ENCODE results near the gene PRRC2B. TPM values are rescaled to one million over a fixed set of nuclear protein-coding genes. Genes with fewer than 3 reads are reported as not detected.

Gene PRRC2B
- polyA plus RNA-seq, 12 donors, result 96.2 to 239 (median 143) TPM

GRCh38 chr9:131483319-131484050 lies 89.6 kb downstream of the PRRC2B start:
- no peak for DNase-seq

- DNase-seq, result no peak
Measured at GRCh38 chr9:131484051-131484445, 90.2 kb downstream of the PRRC2B start.

GRCh38 chr9:131484560-131485185 lies 90.8 kb downstream of the PRRC2B start:
- DNase-seq, result no peak

- DNase-seq, result no peak
Measured at GRCh38 chr9:131485206-131485605, 91.3 kb downstream of the PRRC2B start.

- DNase-seq, result no peak
Measured at GRCh38 chr9:131485728-131486422, 92.0 kb downstream of the PRRC2B start.

- no peak for DNase-seq
Measured at GRCh38 chr9:131487001-131487400, 93.1 kb downstream of the PRRC2B start.

GRCh38 chr9:131487621-131488031 lies 93.7 kb downstream of the PRRC2B start:
- DNase-seq, result no peak

- no peak for DNase-seq
Measured at GRCh38 chr9:131490514-131490913, 96.6 kb downstream of the PRRC2B start.

GRCh38 chr9:131491001-131491710 lies 97.3 kb downstream of the PRRC2B start:
- DNase-seq, result no peak

GRCh38 chr9:131492070-131492469 lies 98.2 kb downstream of the PRRC2B start:
- no peak for DNase-seq

- no peak for DNase-seq
Measured at GRCh38 chr9:131494296-131494870, 100.5 kb downstream of the PRRC2B start.

- DNase-seq, result no peak
Measured at GRCh38 chr9:131495785-131496184, 101.9 kb downstream of the PRRC2B start.

- no peak for DNase-seq
Measured at GRCh38 chr9:131496844-131497405, 103.0 kb downstream of the PRRC2B start.

GRCh38 chr9:131499254-131499767 lies 105.4 kb downstream of the PRRC2B start:
- DNase-seq, result no peak

GRCh38 chr9:131500377-131500776 lies 106.5 kb downstream of the PRRC2B start:
- no peak for DNase-seq

GRCh38 chr9:131500939-131501541 lies 107.2 kb downstream of the PRRC2B start:
- no peak for DNase-seq

- DNase-seq, result peak; percentile 87
Measured at GRCh38 chr9:131502781-131503625, 109.1 kb downstream of the PRRC2B start, which contains the start of gene POMT1. TSS of gene POMT1 (plus strand) at chr9:131502918. CDS start at chr9:131504219, 1,301 bp downstream.

GRCh38 chr9:131503626-131504465 lies 110.0 kb downstream of the PRRC2B start:
- DNase-seq, result no peak

GRCh38 chr9:131505012-131505411 lies 111.1 kb downstream of the PRRC2B start:
- DNase-seq, result no peak
